Ramos (cell line): ENCODE results near the gene ZRANB1.
"Not testable (repeated sequence)": the region's sequence is repeated elsewhere in the genome, so short reads cannot be mapped to it uniquely, and the experiment has no call there.

Experiments
- in situ Hi-C: fragments of 300-500 bp; cut with MboI; formaldehyde crosslinking; loops from one replicate; pipeline ENCODE4 v1.14.3; 2022; ENCODE audit warnings: low sequenced_read_pairs; ENCODE audit not compliant: unreplicated experiment

The ZRANB1 gene

DNA sequence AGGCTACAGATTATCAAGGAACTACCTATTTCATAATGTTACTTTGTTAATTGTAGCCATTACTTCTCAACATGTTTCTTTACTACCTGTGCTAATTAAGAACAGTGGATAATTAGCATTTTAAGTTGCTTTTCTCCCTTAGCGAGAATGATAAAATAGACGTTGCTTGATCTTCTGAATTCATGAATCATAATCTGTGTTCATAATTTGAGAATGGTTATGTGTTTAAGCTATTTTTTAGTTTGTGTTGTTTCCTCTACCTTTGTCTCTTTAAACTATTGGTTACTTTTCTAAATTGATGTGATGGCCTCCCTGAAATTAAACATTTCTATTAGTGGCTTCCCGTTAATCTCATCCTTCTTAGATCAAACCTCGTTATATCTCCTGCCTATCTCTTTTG lies at the start of gene ZRANB1:
Gene ZRANB1, plus strand, starts transcription at position 301 of the 400 bp plus-strand sequence. CDS start 371 bp downstream, outside the sequence.
- in situ Hi-C loops = no loop called here

DNA sequence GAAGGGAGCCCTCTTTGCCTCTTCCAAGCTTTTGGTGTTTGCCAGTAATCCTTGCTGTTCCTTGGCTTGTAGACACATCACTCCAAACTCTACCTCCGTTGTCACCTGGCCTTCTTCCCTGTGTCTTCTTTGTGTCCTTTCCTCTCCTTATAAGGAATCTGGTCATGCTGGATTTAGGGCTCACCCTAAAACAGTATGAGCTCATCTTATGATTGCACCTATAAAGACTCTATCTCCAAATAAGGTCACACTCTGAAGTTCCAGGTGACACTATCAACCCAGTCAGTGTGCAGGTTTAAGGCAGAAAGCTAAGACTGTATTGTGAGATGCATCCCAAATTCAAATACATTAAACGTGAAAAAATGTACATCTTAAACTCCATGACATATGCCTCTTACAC lies 49.0 kb upstream of the ZRANB1 start:
- in situ Hi-C loops = no loop called here

DNA sequence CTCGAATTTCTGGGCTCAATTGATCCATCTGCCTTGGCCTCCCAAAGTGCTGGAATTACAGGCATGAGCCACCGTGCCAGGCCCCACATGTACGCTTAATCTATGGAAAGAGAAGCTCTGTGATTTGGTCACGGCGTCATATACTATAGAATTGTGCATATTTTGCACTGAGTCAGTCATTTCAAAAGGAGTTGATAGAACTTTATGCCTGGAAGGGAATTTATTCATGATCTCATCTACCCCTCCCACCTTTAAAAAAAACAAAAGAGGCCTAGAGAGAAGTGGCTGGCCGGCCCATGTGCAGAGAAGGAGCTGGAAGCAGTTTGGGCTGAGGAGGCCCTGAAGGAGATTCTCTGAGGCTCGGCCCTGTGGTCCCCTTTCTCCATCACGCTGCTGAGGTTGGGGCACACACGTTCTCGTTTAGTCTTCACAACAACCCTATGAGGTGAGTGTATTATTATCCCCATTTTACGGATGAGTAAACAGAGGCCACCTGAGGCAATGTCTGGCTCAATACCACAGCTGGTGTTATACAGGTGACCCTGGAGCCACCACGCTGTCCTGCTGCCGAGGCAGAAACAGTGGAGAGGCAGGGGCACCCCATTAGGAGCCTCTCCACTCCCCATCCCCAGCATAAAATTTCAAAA lies 47.2 kb upstream of the ZRANB1 start:
- in situ Hi-C loops = no loop called here

DNA sequence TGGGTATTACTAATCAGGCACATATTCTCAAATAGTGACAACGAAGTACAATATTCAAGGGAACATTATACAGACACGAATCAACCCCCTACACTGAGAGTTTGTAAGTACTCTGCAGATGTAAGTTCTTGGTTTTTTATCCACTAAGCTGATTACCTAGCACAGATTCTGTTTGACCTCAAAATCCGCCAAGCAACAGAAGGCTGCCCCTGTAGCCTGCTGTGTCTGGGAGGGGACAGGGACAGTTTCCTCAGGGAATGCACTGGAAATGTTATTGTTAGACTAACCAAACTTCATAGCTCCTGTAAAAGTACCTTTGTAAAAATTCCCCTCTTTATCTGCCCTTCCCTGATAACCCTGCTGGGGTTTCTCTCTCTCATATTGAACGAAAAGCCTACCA lies 45.2 kb upstream of the ZRANB1 start:
- in situ Hi-C loops = no loop called here

DNA sequence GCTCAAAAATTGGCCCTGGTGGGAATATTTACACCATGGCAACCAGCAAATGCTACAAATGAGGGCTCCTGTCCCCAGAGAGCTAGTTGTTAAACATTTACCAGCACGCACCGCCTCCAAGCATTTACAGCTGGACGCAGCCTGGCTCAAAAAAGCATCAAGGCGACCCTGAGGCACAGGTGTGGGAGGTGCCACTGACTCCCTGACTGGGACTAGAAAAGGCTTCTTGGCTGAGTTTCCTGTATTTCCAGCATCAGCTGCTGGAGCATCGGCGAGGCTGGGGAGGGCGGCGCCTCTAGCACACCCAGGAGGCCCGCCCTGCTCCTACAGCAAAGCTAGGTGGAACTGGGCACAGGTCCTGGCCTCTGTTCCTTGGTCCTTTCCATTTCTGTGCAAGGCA lies 43.5 kb upstream of the ZRANB1 start:
- in situ Hi-C loops = no loop called here

DNA sequence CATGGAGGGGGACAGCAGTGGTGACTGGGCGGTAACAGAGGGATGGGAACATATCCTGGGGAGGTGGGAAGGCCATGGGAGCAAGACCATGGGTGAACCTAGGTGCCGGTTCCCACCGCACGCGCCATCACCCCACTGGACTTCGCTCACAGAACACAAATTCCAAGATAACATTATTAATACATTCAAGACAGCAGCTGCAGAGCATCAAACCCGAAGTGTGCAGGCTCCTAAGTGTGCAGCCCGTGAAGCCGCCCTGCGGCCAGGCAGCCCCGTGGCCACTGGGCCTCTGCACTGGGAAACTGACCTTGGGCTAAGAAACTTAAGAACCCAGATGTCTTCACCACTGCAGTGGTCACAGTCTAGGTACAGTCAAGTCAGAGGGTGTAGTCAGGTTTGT lies 42.8 kb upstream of the ZRANB1 start:
- in situ Hi-C loops = no loop called here

DNA sequence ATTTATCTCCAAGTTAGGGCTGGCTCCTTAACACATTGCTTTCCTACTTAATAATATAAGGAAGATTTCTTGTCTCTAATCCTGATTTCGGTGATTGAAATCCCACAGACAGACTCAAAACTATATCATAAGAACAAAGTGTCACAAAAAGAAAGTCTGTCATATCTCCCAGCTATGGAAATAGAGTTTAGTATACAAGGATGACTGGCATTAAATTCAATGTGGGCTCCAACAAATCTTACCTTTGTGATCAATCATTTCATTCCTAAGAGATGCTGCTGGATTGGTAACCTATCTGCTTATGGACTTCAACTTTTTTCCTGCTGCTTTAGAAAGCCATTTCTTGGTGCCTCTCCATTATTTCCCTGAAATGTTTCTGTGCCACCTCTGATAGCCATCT lies 39.5 kb upstream of the ZRANB1 start:
- in situ Hi-C loops = no loop called here

DNA sequence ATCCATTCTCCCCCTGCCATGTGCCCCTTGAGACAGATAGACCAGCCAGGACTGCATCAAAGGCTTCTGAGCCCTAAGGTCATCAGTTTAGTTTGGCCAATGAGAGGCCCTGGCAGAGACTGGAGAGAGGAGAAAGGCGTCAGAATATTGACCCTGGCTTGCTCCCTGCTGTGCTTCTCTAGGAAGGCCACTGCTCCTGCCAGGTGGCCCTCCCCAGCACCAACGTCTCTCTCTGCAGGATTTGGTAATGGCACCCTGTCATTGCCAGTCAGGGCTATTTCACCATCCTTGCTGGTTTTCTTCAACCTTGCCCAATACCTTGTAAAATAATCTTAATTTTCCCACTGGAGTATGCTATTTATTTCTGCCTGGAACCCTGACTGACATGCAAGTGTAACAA lies 38.8 kb upstream of the ZRANB1 start:
- in situ Hi-C loops = no loop called here

DNA sequence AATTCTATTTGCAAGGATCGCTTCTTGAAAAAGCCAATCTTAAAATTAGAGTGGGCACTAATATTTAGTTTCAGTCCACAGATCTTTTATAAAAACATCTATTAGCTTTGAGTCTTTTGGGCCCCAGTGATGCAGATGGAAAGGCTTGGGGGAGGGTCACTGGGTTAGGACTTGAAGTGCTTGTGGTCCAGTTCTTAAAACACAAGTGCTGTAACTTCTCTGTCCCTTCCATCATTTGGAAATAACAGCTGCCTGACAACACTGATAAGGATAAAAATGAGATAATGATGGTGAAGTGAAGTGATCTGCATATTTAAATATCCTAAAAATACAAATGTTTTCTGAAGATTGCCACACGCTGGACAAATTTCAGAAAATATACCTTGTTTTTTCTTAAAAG lies 37.1 kb upstream of the ZRANB1 start:
- in situ Hi-C loops = no loop called here

DNA sequence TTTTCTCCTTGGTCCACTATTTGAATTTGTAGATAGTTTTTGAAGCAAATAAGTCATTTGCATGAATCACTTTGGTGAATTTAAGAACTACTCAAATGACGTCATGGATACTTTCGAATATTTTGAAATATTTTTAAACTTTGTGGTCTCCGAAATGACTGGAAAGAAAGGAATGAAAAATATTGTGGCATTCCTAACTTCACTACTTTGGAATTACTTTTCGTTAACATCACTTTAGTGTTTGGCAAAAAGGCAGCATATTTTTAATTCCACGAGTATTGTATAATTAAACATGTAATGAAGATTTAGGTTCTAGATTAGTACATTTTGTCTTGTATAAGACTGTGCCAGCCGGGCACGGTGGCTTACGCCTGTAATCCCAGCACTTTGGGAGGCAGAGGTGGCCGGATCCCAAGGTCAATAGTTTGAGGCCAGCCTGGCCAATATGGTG lies 35.3 kb upstream of the ZRANB1 start:
- in situ Hi-C loops = no loop called here

DNA sequence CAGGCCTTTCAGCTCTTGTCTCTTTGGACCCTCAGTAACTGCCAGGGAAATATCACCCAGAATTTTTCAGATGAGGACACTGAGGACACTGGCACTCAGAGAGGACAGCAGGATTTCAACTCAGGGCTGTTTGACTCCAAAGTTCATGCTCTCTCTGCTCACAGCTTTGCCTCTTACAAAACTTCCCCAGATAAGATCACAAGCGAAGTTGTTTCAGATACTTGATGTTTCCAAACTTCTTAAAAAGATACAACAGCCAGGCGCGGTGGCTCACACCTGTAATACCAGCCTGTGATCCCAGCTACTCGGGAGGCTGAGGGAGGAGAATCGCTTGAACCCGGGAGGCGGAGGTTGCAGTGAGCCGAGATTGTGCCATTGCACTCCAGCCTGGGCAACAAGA lies 32.4 kb upstream of the ZRANB1 start:
- in situ Hi-C loops = no loop called here

DNA sequence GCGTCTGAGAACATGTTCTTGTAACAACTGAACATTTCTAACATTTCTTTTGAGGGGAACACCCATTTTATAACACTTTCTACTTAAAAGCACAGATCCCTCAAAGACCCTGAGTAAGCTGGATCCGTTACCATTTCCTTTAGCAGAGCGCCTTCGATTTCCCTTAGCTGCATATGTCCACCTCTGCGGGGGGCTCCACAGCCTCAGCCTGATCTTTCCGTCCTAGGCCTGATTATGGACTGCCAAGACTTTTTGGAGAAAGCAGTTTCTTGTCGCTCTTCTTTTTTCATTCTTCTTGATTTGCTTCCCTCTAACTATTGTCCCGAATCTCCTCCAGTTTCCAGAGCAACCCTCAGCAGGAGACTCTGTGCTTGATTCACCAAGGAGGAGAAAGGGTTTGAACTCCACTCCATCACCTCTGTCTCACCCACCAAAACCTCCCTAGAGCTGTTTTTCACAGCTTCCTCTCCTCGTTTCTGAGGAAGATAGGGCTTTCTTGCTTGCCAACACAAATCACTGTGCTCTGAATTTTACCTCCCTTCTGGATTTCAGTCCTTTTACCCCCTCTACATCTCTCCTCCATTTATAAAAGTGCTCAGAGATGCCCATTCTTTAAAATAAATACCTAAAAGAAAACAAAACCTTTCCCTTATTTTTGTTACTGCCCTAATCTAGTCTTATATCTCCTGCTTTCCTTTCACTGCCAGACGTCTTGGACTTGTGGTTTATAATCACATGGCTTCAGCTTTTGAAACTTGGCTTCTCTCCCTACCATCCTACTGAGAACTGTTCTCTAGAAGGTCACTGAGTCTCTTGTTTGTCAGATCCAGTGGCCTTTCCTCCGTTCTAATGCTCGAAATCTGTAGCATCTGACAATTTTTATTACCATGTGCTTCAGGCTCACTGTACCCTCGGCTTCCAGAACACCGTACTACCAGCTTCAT lies 30.5 kb upstream of the ZRANB1 start:
- in situ Hi-C loops = no loop called here

DNA sequence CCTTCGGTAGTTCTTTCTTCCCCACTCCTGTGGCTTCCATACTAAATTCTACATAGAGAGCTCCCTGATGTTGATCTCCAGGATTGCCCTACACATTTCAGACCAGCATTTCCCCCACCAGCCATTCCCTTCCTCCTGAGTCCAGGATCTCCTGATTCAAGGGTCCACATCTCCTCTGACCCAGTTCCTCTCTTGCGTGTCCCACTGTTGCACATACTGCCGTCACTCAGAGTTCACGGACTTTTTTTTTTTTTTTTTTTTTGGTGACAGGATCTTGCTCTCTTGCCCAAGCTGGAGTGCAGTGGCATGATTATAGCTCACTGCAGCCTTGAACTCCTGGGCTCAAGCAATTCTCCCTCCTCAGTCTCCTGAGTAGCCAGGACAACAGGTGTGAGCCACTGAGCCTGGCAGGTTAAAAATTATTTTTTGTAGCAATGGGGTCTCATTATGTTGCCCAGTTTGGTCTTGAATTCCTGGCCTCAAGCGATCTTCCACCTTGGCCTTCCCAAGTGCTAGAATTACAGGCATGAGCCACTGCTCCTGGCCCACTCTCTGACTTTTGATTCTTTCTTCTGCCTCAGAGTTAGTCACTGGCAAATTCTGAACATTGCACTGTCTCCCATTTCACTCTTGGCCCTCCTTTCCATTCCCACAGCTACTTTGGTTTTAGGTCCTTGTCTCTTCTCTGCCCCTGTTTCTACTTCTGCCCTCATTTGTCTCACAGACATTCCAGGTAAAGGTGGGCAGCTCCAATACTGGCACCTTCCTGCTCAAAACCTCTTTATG lies 29.6 kb upstream of the ZRANB1 start:
- in situ Hi-C loops = no loop called here

DNA sequence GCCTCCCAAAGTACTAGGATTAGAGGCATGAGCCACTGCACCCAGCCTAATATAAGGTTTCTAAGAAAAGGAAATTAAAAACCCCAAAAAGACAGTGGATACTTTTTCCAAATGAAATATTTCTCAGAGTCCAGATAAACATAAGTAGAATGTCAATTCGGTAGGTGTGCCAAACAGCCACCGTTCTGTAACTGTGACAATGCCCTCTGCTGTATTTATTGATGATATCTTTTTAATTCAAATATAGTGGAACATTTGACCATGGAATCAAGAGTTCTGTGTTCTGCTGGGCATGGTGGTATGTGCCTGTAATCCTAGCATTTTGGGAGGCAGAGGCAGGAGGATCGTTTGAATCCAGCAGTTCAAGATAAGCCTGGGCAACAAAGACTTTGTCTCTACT lies 28.8 kb upstream of the ZRANB1 start:
- in situ Hi-C loops = no loop called here

DNA sequence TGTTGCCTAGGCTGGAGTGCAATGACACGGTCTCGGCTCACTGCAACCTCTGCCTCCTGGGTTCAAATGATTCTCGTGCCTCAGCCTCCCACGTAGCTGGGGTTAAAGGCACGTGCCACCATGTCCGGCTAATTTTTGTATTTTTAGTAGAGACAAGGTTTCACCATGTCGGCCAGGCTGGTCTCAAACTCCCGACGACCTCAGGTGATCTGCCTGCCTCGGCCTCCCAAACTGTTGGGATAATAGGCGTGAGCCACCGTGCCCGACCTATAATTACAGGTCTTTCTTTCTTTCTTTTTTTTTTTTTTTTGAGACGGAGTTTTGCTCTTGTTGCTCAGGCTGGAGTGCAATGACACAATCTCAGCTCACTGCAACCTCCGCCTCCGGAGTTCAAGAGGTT lies 27.5 kb upstream of the ZRANB1 start:
- in situ Hi-C loops = not testable (repeated sequence)

DNA sequence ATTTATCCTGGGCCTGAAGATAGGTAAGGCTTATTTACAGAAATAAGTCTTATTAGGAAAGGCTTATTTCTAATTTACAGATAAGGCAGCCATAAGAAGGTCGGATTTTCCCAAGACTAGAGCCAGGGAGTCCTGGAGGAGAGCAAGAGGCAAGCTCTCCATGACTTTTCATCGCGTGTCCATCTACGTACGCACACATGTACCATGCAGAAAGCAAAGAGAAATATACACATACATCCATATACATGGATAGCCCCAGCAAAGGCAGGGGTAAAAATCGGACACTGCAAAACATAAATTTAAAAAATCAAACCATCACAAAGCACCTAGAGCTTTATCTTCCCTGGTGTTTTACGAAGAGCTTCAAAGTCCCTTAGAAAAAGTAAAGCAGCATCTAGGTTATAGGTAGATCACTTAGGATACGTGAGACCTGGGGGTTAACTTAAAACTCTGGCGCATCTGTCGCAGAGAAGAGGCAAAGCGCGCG lies 25.8 kb upstream of the ZRANB1 start:
- in situ Hi-C loops = no loop called here

DNA sequence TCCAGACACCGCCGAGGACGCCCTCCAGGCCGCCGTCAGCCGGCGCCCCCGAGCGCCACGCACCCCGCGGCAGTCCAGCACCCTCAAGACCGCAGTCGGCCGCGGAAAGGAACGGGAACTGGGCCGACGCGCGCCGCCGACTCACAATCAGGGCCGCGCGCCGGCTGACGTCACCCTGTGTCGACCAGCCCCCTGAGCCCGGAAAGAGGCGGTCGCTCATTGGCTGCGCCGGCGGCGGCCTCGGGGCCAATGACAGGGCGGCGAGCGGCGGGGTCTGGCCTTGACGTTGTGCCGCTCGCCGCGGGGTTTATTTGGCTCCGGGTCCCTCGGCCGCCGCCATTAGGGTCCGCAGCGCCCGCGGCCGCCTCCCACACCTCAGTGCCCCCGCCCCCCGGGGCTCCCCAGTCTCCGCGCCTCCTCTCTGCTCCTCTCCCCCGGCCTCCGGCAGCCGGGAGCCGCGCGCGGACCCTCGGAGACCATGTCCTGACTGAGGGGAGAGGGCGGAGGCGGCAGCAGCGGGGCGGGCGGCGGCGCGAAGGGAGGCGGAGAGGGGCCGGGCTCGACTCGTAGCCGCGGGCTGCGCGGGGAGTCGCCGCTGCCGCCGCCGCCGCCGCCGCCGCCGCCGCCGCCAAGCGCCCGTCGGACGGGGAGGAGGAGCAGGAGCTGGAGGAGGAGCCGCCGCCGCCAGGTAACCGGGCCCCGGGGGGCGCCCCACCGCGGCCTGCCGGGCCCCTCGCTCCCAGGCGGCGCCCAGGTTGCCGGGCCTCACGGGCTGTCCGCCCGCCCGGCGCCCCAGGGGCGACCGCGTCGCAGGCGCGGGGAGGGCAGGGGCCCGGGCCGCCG lies 25.1 kb upstream of the ZRANB1 start:
- in situ Hi-C loops = no loop called here

DNA sequence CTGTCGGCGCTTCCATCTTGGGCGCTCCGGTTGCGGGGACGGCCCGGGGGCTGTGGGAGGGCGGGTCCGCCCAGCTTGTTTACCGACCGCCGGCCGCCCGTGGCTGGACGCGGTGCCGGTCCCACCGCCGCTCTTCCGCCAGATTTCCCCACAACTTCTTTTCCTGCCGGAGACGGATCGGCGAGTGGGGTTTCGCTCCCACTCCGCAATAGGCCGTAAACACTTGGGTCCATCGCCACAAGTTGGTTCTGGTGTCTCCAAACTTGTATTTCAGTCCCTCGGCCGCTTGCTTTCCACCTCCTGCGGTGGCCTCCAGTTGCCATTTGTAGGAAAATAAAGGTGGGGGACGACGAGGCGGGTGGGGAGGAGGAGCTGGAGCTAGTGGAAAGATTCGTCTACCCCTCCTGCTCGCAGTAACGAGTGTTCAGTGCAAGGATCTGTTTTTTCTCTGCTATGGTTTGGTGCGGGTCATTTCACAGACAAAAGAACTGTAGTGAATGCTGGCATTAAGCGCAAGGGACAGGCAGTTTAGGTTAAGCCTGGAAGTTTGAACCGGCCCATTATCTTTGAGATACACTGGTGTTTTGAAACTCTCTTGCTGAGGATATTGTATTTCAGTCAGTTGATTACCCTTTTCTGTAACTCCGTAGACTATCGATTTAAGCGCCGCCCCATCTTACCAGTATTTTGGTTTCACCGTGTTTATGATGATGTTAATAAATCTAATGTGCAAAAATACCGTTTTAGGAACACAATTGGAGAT lies 24.3 kb upstream of the ZRANB1 start:
- in situ Hi-C loops = no loop called here

DNA sequence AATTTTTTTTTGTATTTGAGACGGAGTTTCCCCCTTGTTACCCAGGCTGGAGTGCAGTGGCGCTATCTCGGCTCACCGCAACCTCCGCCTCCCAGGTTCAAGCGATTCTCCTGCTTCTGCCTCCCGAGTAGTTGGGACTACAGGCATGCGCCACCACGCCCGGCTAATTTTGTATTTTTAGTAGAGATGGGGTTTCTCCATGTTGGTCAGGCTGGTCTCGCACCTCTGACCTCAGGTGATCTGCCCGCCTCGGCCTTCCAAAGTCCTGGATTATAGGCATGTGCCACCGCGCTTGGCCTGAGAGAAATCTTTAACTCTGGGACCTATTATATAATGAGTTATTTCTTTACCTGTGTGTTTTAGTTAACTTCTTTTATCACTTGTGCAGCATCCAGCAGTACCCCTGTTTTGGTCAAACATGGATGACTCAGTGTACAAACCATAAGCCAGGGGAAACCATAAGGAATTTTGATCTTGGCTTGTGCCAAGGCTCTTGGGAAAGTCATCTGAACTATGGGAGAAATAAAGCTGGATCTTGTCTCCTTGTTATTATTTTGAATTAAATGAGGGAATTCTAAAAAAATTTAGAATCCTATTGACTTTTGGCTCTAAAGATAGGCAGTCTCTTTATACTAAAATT lies 23.6 kb upstream of the ZRANB1 start:
- in situ Hi-C loops = no loop called here
